OCI-LY7 (cell line): ENCODE measurements around the gene DRD1. TPM values are rescaled to one million over a fixed set of nuclear protein-coding genes. Genes with fewer than 3 reads are reported as not detected.
"Not testable (repeated sequence)": the region's sequence is repeated elsewhere in the genome, so short reads cannot be mapped to it uniquely, and the experiment has no call there.

Source experiments
- BruUV-seq: library from RNA; stranded (reverse); fragments of 400-500 nt; replicated peaks from 2 replicates; lab custom pipeline; 2021; lab: Mats Ljungman, UMichigan
- CTCF ChIA-PET: fragments of 300-600 bp; sonication (Branson Sonifier 250); formaldehyde crosslinking; loops from one replicate; lab custom pipeline; 2022; ENCODE audit warnings: antibody characterized with exemption; ENCODE audit not compliant: unreplicated experiment; lab: Charles Lee
- POLR2A ChIA-PET: fragments of 300-600 bp; sonication (Branson Sonifier 250); formaldehyde crosslinking; loops from one replicate; lab custom pipeline; 2022; ENCODE audit warnings: antibody characterized with exemption; lab: Charles Lee
- DNase-seq: peaks from one replicate; pipeline ENCODE4 v3.0.0-alpha.2; 2015; ENCODE audit warnings: low spot score
- H2AFZ ChIP-seq: fragments of 200-600 bp; sonication (generic), shearing (Covaris generic); 2 replicates; pipeline ENCODE4 v1.6.1; 2014; ENCODE audit warnings: mild to moderate bottlenecking, antibody characterized with exemption, low read length, moderate library complexity
- H3K27ac ChIP-seq: fragments of 200-600 bp; sonication (generic); 2 replicates; pipeline ENCODE4 v1.5.1; 2014; ENCODE audit warnings: mixed run types, low read depth, mild to moderate bottlenecking, moderate library complexity, low read length, inconsistent platforms; ENCODE audit not compliant: poor library complexity, severe bottlenecking
- H3K36me3 ChIP-seq: fragments of 200-600 bp; sonication (generic); 2 replicates; pipeline ENCODE4 v1.6.1; 2014; ENCODE audit warnings: mild to moderate bottlenecking, antibody characterized with exemption, low read length, moderate library complexity, mixed read lengths; ENCODE audit not compliant: insufficient read depth
- H3K4me1 ChIP-seq: fragments of 200-600 bp; sonication (generic); 2 replicates; pipeline ENCODE4 v1.5.1; 2014; ENCODE audit warnings: mild to moderate bottlenecking, low read length; ENCODE audit not compliant: insufficient read depth, poor library complexity, severe bottlenecking
- H3K4me2 ChIP-seq: fragments of 200-600 bp; sonication (generic); 2 replicates; pipeline ENCODE4 v1.6.1; 2014; ENCODE audit warnings: mild to moderate bottlenecking, low read length
- H3K4me3 ChIP-seq: fragments of 200-600 bp; sonication (generic); 2 replicates; pipeline ENCODE4 v1.5.1; 2014; ENCODE audit warnings: mild to moderate bottlenecking, low read depth, low read length; ENCODE audit not compliant: poor library complexity, severe bottlenecking
- H3K79me2 ChIP-seq: fragments of 200-600 bp; sonication (generic); 2 replicates; pipeline ENCODE4 v1.6.1; 2016; ENCODE audit warnings: low read depth, mild to moderate bottlenecking, low read length, moderate library complexity, mixed read lengths; ENCODE audit not compliant: insufficient read depth
- H3K9me2 ChIP-seq: fragments of 200-600 bp; sonication (generic); 2 replicates; pipeline ENCODE4 v1.6.1; 2016; ENCODE audit warnings: mild to moderate bottlenecking, low read length, mixed read lengths; ENCODE audit not compliant: insufficient read depth
- H3K9me3 ChIP-seq: fragments of 200-600 bp; sonication (generic); 2 replicates; pipeline ENCODE4 v1.6.1; 2014; ENCODE audit warnings: mild to moderate bottlenecking, mixed run types, low read length, mixed read lengths
- H4K20me1 ChIP-seq: fragments of 200-600 bp; sonication (generic); 2 replicates; pipeline ENCODE4 v1.6.1; 2014; ENCODE audit warnings: mild to moderate bottlenecking, antibody characterized with exemption, low read length, moderate library complexity, mixed read lengths; ENCODE audit not compliant: insufficient read depth
- EZH2phosphoT487 ChIP-seq: fragments of 200-600 bp; sonication (generic); IDR thresholded peaks from 2 replicates; pipeline ENCODE4 v1.6.1; 2018; ENCODE audit warnings: low read depth, borderline replicate concordance, mild to moderate bottlenecking, mixed run types, antibody characterized with exemption, low read length, moderate library complexity, mixed read lengths
- intact Hi-C: fragments of 100-400 bp; cut with micrococcal nuclease; formaldehyde crosslinking; loops from one replicate; pipeline ENCODE4 v1.10.0; 2022; ENCODE audit not compliant: unreplicated experiment
- total RNA-seq, 2 experiments: library from RNA; depleted of rRNA in 1 of 2; stranded (reverse); fragments of >200 nt in 1 of 2; shearing (Covaris generic) in 1 of 2; gene quantifications; 2 replicates each; pipeline ENCODE4 v1.2.3, GENCODE V29; 2014 to 2022
- TF ChIP-seq, protein P1 (sequence below): fragments of 200-600 bp; sonication (generic); conservative IDR thresholded peaks from 2 replicates; pipeline ENCODE4 v1.5.1; 2014; ENCODE audit warnings: mild to moderate bottlenecking, antibody characterized with exemption, low read length, moderate library complexity, mixed read lengths

DRD1 gene
- total RNA-seq, 2 experiments from 2014 or later, result not detected

DNA sequence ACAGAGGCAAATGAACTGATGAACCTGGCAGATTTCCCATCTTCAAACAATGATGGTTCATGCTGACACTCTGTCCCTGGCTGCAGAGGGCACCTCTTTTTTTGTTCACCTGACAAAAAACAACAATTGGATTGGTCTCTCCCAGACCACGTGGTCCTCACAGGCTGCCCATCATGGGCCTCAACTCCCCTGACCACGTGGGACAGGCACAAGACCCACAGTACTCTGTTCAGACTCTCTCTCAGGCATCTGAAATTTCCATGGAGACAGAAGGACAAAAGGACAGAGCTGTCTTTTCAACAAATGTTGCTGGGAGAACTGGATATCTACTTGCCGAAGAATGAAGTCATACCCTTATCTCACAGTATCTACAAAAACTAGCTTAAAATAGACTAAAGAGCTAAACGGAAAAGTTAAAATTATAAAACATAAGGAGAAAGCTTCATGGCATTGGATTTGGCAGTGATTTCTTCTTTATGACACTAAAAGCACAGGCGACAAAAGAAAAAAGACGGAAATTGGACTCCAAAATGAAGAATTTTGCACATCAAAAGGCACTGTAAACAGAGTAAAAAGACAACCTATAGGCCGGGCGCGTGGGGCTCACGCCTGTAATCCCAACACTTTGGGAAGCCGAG, 12.2 kb upstream of the DRD1 start:
- no peak overlapping the region for H2AFZ ChIP-seq
- no peaks in the 10 kb centered on the region for H4K20me1 ChIP-seq
- H3K4me2 ChIP-seq, result peak overlapping the region; percentile 34
- DNase-seq, result no peak
- no peak for TF ChIP-seq EZH2phosphoT487
- TF ChIP-seq, protein P1, sequence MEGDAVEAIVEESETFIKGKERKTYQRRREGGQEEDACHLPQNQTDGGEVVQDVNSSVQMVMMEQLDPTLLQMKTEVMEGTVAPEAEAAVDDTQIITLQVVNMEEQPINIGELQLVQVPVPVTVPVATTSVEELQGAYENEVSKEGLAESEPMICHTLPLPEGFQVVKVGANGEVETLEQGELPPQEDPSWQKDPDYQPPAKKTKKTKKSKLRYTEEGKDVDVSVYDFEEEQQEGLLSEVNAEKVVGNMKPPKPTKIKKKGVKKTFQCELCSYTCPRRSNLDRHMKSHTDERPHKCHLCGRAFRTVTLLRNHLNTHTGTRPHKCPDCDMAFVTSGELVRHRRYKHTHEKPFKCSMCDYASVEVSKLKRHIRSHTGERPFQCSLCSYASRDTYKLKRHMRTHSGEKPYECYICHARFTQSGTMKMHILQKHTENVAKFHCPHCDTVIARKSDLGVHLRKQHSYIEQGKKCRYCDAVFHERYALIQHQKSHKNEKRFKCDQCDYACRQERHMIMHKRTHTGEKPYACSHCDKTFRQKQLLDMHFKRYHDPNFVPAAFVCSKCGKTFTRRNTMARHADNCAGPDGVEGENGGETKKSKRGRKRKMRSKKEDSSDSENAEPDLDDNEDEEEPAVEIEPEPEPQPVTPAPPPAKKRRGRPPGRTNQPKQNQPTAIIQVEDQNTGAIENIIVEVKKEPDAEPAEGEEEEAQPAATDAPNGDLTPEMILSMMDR, result no peak
- no peaks in the 10 kb centered on the region for H3K9me2 ChIP-seq
- no peaks in the 10 kb centered on the region for H3K79me2 ChIP-seq
- no peak overlapping the region for H3K27ac ChIP-seq
- no TSS peak for BruUV-seq
- no peaks in the 10 kb centered on the region for H3K9me3 ChIP-seq
- ChIA-PET POLR2A (no interaction called here), CTCF (interaction anchor here (0.7 kb wide), 1 partner anchor 8 kb away, joined by 4 read pairs; no protein-coding TSS in a partner anchor)
- no peaks in the 10 kb centered on the region for H3K36me3 ChIP-seq
- peaks cover 10% of the 10 kb centered on the region for H3K4me1 ChIP-seq
- H3K4me3 ChIP-seq, result no peak overlapping the region
- intact Hi-C loops, result no loop called here

DNA sequence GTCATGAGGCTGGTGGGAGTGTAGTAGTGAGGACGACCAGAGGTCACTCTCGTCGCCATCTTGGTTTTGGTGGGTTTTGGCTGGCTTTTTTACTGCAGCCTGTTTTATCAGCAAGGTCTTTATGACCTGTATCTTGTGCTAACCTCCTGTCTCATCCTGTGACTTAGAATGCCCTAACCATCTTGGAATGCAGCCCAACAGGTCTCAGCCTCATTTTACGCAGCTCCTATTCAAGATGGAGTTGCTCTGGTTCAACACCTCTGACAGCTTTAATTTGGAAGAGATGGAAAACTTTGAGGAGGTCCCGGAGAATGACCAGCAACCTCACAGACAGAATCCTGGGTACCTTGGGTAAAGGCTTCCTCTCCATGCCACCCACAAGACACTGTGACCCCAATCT, 10.4 kb upstream of the DRD1 start:
- DNase-seq, H3K9me3 ChIP-seq, H3K4me1 ChIP-seq, POLR2A ChIA-PET, BruUV-seq, H3K79me2 ChIP-seq, H2AFZ ChIP-seq, H4K20me1 ChIP-seq, H3K9me2 ChIP-seq, H3K36me3 ChIP-seq, CTCF ChIA-PET, intact Hi-C loops, H3K4me2 ChIP-seq, H3K4me3 ChIP-seq, H3K27ac ChIP-seq: not testable (repeated sequence)

DNA sequence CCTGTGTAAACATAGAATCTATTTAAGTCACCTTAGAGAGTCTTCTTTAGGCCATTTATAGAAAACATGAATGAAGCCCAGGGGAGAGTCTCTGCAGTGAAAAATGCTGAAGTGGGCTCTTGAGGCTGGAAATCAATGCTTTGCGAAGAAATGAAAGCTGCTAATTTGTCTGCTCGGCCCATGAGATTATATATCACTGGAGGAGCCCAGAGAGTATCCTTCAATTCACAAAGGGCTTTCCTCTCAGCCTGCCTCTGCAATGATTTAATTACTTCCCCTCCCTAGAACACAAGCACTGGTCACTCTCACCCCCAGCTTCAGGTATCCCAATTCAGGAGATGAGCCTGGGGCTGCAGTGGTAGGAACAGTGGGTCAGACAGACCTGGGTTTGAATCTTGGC, 8.2 kb upstream of the DRD1 start:
- Histone ChIP-seq H3K9me3 (no peaks in the 10 kb centered on the region), H3K4me2 (no peak overlapping the region), H4K20me1 (no peaks in the 10 kb centered on the region), H3K27ac (no peak overlapping the region), H2AFZ (no peak overlapping the region), H3K36me3 (no peaks in the 10 kb centered on the region), H3K79me2 (no peaks in the 10 kb centered on the region), H3K9me2 (no peaks in the 10 kb centered on the region), H3K4me3 (no peak overlapping the region), H3K4me1 (peaks cover 10% of the 10 kb centered on the region)
- ChIA-PET CTCF (no interaction called here), POLR2A (no interaction called here)
- DNase-seq, result no peak
- intact Hi-C loops, result no loop called here
- BruUV-seq, result no TSS peak
- TF ChIP-seq, protein P1, result no peak
- no peak for TF ChIP-seq EZH2phosphoT487
